IPS-20b (cell line): ENCODE results near the gene CSTF1.

Source experiments
- H3K27ac ChIP-seq: one replicate; pipeline ENCODE4 v1.5.1; 2013; ENCODE audit warnings: low read length
- H3K27me3 ChIP-seq: 2 replicates; pipeline ENCODE4 v1.6.1; 2013; ENCODE audit warnings: mild to moderate bottlenecking, low read length, inconsistent platforms; ENCODE audit not compliant: insufficient read depth
- H3K36me3 ChIP-seq: 2 replicates; pipeline ENCODE4 v1.6.1; 2013; ENCODE audit warnings: low read depth, mild to moderate bottlenecking, inconsistent platforms, low read length, moderate library complexity; ENCODE audit not compliant: insufficient read depth
- H3K4me1 ChIP-seq: 2 replicates; pipeline ENCODE4 v1.6.1; 2013; ENCODE audit warnings: mild to moderate bottlenecking, control low read depth, inconsistent platforms, low read length, moderate library complexity; ENCODE audit not compliant: insufficient read depth
- H3K4me3 ChIP-seq: 2 replicates; pipeline ENCODE4 v1.5.1; 2013; ENCODE audit warnings: mild to moderate bottlenecking, low read length, inconsistent platforms
- H3K9ac ChIP-seq: 2 replicates; pipeline ENCODE4 v1.6.1; 2013; ENCODE audit warnings: low read depth, mild to moderate bottlenecking, inconsistent platforms, low read length, moderate library complexity
- H3K9me3 ChIP-seq: 2 replicates; pipeline ENCODE4 v1.6.1; 2013; ENCODE audit warnings: mild to moderate bottlenecking, low read depth, low read length, inconsistent platforms; ENCODE audit not compliant: insufficient read depth

CSTF1 gene

DNA sequence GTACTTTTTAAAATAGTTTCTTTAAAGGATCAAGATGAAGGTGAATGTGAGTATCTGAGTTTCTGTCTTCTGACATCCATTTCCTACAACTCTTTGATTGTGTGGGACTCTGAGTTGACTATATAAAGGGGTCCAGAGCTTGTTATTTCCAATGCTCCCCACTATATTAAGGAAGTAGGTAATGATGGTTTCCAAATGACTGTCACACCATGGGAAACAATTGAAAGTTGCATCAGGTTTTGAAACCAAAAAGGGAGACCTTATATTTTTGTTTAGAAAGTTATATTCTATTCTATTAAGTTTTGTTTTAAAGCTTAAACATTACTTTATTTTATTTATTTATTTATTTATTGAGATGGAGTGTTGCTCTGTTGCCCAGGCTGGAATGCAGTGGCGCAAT, 30.8 kb downstream of the CSTF1 start:
- Histone ChIP-seq H3K9ac (no peak overlapping the region), H3K36me3 (no peaks in the 10 kb centered on the region), H3K4me3 (no peak overlapping the region), H3K9me3 (no peaks in the 10 kb centered on the region), H3K27ac (no peak overlapping the region), H3K4me1 (peaks cover 9% of the 10 kb centered on the region), H3K27me3 (peaks cover 26% of the 10 kb centered on the region; the same call in 1 of the 2 replicates)

DNA sequence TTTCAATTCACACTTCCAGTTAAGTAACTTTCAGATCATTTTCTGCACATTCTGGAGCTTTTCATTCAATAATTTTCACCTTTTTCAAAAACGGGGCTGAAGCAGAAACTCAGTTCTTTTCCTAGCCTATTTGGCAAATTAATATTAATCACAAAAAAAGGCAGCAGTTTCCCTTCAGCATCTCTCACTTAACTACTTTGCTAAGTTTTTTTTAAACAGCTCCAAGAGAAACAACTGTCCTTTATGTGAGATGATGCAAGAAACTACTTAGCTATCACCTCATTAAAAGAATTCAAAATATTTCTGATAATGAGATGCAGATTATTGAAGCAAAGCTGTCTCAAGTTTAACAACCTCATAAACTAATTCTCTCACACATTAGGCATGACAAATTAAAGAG, 31.4 kb downstream of the CSTF1 start:
- no peaks in the 10 kb centered on the region for H3K36me3 ChIP-seq
- no peak overlapping the region for H3K9ac ChIP-seq
- H3K4me1 ChIP-seq, result peaks cover 9% of the 10 kb centered on the region
- no peak overlapping the region for H3K4me3 ChIP-seq
- peaks cover 26% of the 10 kb centered on the region; the same call in 1 of the 2 replicates for H3K27me3 ChIP-seq
- no peak overlapping the region for H3K27ac ChIP-seq
- no peaks in the 10 kb centered on the region for H3K9me3 ChIP-seq

DNA sequence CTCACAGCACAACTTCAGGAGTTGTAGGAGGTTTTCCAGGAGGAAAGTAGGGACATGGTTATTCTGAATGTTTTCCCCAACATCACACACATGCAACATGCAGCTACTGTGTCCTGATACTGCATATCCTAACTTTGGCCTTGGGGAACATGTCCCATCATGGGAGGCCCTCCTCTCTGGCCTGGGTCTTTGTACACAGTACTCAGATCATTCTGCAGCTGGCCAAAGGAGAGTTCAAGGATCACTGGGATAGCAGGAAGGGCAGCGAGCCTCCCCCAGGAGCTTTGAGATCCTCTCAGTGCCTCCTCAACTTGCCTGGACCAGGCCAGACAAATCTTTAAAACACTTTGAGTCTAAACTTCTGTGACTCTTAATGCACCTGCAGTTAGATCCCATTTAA, 32.5 kb downstream of the CSTF1 start:
- no peak overlapping the region for H3K9ac ChIP-seq
- H3K4me1 ChIP-seq, result peaks cover 9% of the 10 kb centered on the region
- H3K36me3 ChIP-seq, result no peaks in the 10 kb centered on the region
- H3K9me3 ChIP-seq, result no peaks in the 10 kb centered on the region
- H3K4me3 ChIP-seq, result no peak overlapping the region
- H3K27me3 ChIP-seq, result peaks cover 26% of the 10 kb centered on the region; the same call in 1 of the 2 replicates
- no peak overlapping the region for H3K27ac ChIP-seq

DNA sequence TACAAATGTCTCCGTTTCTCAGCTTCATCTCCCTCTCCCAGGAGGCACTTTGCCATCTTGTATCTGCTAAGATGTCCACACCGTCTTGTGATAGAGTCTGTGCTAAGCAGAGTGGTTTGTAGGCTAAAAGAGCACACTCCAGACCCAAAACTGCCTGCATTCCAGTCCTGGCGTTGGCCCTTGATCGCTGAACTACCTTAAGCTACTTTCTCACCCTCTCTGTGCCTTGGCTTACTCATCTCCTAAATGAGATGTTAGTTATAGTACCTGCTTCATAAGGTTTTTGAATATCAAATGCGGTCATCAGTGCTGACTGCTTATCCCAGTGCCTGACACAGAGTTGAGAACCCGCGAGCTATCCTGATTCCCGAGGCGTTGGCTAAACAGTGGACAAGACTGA, 33.6 kb downstream of the CSTF1 start:
- H3K36me3 ChIP-seq, result no peaks in the 10 kb centered on the region
- H3K27ac ChIP-seq, result no peak overlapping the region
- H3K9me3 ChIP-seq, result no peaks in the 10 kb centered on the region
- H3K9ac ChIP-seq, result no peak overlapping the region
- peaks cover 9% of the 10 kb centered on the region for H3K4me1 ChIP-seq
- H3K4me3 ChIP-seq, result no peak overlapping the region
- peaks cover 23% of the 10 kb centered on the region; the same call in 1 of the 2 replicates for H3K27me3 ChIP-seq

DNA sequence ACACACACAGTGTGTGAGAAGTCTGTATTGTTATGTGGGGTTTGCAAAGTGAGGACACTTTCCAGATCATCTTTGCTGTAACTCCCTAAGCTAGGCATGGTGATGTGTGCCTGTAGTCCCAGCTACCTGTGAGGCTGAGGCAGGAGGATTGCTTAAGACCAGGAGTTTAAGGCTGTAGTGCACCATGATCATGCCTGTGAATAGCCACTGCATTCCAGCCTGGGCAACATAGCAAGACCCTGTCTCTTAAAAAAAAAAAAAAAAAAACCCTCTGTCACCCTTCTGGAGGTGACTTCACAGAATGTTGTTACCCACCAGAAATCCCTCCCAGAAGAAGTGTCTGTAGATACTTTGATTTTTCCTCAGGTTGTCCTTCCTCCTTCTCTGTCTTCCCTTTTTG, 34.5 kb downstream of the CSTF1 start:
- Histone ChIP-seq H3K36me3 (no peaks in the 10 kb centered on the region), H3K4me1 (peaks cover 9% of the 10 kb centered on the region), H3K27ac (no peak overlapping the region)

DNA sequence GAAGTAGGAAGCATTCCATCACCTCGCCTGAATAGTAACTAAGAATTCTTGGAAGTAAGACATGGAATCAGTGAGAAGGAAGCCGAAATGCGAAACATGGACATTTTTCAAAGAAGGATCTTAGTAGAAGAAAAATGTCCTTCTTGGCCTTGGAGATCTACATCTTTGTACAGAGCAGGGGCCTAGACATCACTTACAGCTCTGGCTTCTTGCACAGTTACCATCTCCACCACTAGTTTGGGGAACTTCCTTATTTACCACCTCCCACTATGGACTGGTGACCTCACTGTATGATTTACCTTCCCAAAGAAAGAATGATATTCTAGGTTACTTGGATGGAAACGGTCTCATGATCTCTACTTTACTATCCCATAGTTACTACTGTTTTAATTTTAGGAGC, 35.4 kb downstream of the CSTF1 start:
- H3K36me3 ChIP-seq, result no peaks in the 10 kb centered on the region
- peaks cover 1% of the 10 kb centered on the region; the same call in 1 of the 2 replicates for H3K4me1 ChIP-seq
- H3K9me3 ChIP-seq, result no peaks in the 10 kb centered on the region
- H3K27ac ChIP-seq, result no peak overlapping the region
- H3K4me3 ChIP-seq, result no peak overlapping the region
- H3K27me3 ChIP-seq, result peaks cover 10% of the 10 kb centered on the region; the same call in 1 of the 2 replicates
- H3K9ac ChIP-seq, result no peak overlapping the region

More for the DNA sequence above, 34.5 kb downstream of the CSTF1 start:
- Histone ChIP-seq H3K4me3 (no peak overlapping the region), H3K9me3 (no peaks in the 10 kb centered on the region), H3K27me3 (peaks cover 15% of the 10 kb centered on the region; the same call in 1 of the 2 replicates), H3K9ac (no peak overlapping the region)

DNA sequence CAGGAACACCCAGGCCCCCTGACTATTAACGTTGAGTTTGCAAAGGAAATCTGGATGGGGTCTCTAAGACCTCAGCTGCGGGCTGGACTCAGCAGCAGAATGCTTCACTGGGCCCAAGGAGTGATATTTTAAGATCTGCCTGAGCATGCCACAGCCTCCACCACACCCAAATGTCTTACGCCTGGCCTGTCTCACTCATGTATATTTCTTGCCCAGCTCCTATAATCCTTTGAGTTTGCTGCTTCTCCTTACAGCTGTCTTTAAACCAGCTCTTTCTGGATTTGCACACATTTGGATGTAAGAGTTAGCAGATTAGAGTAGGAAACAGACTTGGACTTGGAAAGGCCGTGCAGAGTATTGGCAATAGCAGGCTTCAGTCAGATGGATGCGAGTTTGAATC, 36.0 kb downstream of the CSTF1 start:
- no peak overlapping the region for H3K4me3 ChIP-seq
- no peaks in the 10 kb centered on the region for H3K4me1 ChIP-seq
- no peaks in the 10 kb centered on the region for H3K9me3 ChIP-seq
- no peak overlapping the region; the same call in 1 of the 2 replicates for H3K9ac ChIP-seq
- no peaks in the 10 kb centered on the region for H3K36me3 ChIP-seq
- no peak overlapping the region for H3K27ac ChIP-seq
- peaks cover 10% of the 10 kb centered on the region; the same call in 1 of the 2 replicates for H3K27me3 ChIP-seq

DNA sequence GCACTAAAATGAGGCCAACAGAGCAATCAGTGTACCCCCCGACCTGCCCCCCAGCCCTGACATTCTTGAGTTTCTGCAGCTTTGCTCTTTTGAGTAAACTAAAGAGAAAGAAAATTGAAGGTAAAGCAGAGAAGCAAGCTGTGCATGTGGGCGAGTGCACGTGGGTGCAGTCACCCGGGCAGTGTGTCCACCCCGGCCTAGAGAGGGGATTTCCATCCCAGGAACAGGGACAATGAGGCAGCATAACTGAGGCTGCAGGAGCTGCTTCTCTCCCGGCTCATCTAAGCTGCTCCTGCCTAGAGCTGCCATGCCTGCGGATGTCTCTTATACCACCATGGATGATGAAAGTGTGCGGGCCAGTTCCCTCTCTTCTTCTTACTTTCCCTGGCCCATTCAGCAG, 36.4 kb downstream of the CSTF1 start:
- Histone ChIP-seq H3K9ac (no peak overlapping the region; the same call in 1 of the 2 replicates), H3K36me3 (no peaks in the 10 kb centered on the region), H3K4me1 (no peaks in the 10 kb centered on the region), H3K27ac (no peak overlapping the region), H3K27me3 (peaks cover 7% of the 10 kb centered on the region; the same call in 1 of the 2 replicates), H3K4me3 (no peak overlapping the region), H3K9me3 (no peaks in the 10 kb centered on the region)

DNA sequence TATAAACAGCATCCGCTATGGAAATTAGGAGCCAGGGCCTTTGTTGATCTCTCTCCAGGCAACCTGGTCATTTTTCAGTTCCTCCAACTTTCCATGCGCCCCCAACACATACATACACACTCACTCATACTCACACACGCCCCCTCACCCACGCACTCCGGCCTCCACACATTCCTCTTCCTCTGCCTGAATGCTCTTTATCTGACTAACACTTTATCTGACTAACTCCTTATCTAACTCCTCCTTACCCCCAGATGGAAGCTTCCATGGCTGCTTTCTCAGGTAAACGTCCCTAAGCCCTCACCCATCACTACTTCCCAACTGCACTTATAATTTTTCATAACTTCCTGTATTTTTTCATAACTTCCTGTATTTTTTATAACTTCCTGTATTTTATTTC, 37.1 kb downstream of the CSTF1 start:
- no peaks in the 10 kb centered on the region for H3K9me3 ChIP-seq
- no peaks in the 10 kb centered on the region for H3K36me3 ChIP-seq
- no peak overlapping the region for H3K9ac ChIP-seq
- H3K27ac ChIP-seq, result no peak overlapping the region
- H3K4me1 ChIP-seq, result no peaks in the 10 kb centered on the region
- H3K4me3 ChIP-seq, result no peak overlapping the region
- peaks cover 3% of the 10 kb centered on the region; the same call in 1 of the 2 replicates for H3K27me3 ChIP-seq

DNA sequence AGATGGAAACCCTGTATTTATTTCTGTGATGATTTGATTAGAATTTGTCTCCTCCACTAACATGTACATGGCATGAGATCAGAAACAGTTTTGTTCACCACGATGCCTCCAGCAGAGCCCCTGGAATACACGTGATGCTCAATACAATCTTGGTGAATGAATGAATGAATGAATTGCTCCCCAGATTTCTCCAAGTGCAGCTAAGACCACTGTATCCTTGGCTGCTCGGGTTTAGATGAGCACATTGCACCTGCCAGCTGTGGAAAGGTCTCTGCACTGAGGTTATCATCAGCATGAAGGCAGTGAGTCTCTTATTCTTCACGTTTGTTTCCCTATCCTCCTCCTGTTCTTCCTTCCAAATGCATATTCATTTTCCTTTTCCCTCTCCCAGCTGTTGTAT, 37.5 kb downstream of the CSTF1 start:
- Histone ChIP-seq H3K4me1 (no peaks in the 10 kb centered on the region), H3K36me3 (no peaks in the 10 kb centered on the region), H3K9ac (no peak overlapping the region), H3K27me3 (peaks cover 3% of the 10 kb centered on the region; the same call in 1 of the 2 replicates), H3K4me3 (no peak overlapping the region), H3K27ac (no peak overlapping the region), H3K9me3 (no peaks in the 10 kb centered on the region)

DNA sequence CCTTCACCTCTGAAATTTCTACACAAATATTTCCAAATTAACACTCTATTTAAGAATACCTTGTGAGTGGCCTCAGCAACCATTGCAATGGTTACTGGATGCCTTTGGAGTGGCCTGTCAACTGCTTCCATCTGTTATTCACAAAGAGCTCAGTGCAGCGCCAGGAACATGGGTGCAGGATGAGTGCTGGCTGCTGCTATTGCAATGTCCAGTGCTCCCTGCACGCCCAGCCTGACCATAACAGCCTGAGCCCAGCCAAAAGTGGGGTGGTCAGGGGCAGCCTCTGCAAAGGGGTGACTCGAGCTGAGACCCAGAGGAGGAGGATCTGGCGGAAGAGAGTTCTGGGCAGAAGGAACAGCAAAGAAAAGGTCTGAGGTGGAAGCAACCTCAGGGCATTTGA, 38.0 kb downstream of the CSTF1 start:
- Histone ChIP-seq H3K27ac (no peak overlapping the region), H3K27me3 (peaks cover 3% of the 10 kb centered on the region; the same call in 1 of the 2 replicates)

DNA sequence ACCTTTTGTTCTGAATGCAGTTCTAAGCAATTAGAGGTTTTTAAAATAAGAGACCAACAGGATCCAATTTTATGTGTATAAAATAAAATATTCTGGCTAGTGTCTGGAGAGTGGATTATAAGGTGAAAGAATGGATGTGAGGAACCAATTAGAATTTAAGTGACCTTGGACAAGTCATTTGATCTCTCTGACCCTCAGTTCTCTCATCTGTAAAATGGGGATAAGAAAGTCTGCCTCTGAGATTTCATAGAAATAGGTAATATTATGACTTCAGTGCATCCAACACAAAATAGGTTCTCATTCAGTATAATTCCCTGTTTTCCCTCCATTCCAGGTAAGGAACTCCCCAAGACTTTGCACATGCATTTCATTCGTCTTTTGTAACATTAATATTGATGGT, 38.5 kb downstream of the CSTF1 start:
- Histone ChIP-seq H3K9me3 (no peaks in the 10 kb centered on the region), H3K27me3 (0 out of 2 replicates have a peak, but pooled peaks cover 1% of the 10 kb centered on the region), H3K9ac (no peak overlapping the region), H3K4me1 (no peaks in the 10 kb centered on the region), H3K36me3 (no peaks in the 10 kb centered on the region), H3K4me3 (no peak overlapping the region), H3K27ac (no peak overlapping the region)

More for the DNA sequence above, 38.0 kb downstream of the CSTF1 start:
- no peak overlapping the region for H3K9ac ChIP-seq
- no peaks in the 10 kb centered on the region for H3K9me3 ChIP-seq
- no peak overlapping the region for H3K4me3 ChIP-seq
- H3K4me1 ChIP-seq, result no peaks in the 10 kb centered on the region
- H3K36me3 ChIP-seq, result no peaks in the 10 kb centered on the region
